BJ (cell line): Measurements from ENCODE around the gene RBBP8NL. TPM values are rescaled to one million over a fixed set of nuclear protein-coding genes. Genes with fewer than 3 reads are reported as not detected.

ENCODE experiments used
- CTCF ChIA-PET: fragments of 350-600 bp; formaldehyde crosslinking; extraction: SDS; loops from one replicate; lab custom pipeline; 2021; ENCODE audit warnings: antibody characterized with exemption, inconsistent platforms; lab: Yijun Ruan, JAX
- POLR2A ChIA-PET: fragments of 300-600 bp; sonication (Branson Sonifier 250); formaldehyde crosslinking; extraction: SDS; loops from one replicate; lab custom pipeline; 2021; ENCODE audit warnings: antibody characterized with exemption; lab: Charles Lee
- DNase-seq: peaks from one replicate; pipeline ENCODE4 v3.0.0-alpha.2; 2011; ENCODE audit warnings: low read depth
- H3K27me3 ChIP-seq: 2 replicates; pipeline ENCODE4 v1.6.0; 2011; ENCODE audit warnings: low read length; ENCODE audit not compliant: control insufficient read depth, insufficient read depth
- H3K36me3 ChIP-seq: 2 replicates; pipeline ENCODE4 v1.5.1; 2011; ENCODE audit warnings: low read length; ENCODE audit not compliant: control insufficient read depth, insufficient read depth
- H3K4me3 ChIP-seq: 2 replicates; pipeline ENCODE4 v1.5.1; 2011; ENCODE audit warnings: low read depth, mild to moderate bottlenecking, control low read depth, low read length
- polyA plus RNA-seq: library from polyadenylated mRNA; depleted of rRNA; stranded (reverse); fragments of >200 nt; gene quantifications from 2 replicates; pipeline ENCODE4 v1.2.3, GENCODE V29; 2011
- TF ChIP-seq, protein P1 (sequence below): IDR thresholded peaks from 2 replicates; pipeline ENCODE4 v1.5.1; 2011; ENCODE audit warnings: low read depth, mild to moderate bottlenecking, control low read depth, inconsistent platforms, low read length, moderate library complexity; ENCODE audit not compliant: insufficient read depth

Gene RBBP8NL
- polyA plus RNA-seq, 1 experiment: not detected

- CTCF ChIA-PET: no interaction called here
- DNase-seq: no peak
- TF ChIP-seq, protein P1, sequence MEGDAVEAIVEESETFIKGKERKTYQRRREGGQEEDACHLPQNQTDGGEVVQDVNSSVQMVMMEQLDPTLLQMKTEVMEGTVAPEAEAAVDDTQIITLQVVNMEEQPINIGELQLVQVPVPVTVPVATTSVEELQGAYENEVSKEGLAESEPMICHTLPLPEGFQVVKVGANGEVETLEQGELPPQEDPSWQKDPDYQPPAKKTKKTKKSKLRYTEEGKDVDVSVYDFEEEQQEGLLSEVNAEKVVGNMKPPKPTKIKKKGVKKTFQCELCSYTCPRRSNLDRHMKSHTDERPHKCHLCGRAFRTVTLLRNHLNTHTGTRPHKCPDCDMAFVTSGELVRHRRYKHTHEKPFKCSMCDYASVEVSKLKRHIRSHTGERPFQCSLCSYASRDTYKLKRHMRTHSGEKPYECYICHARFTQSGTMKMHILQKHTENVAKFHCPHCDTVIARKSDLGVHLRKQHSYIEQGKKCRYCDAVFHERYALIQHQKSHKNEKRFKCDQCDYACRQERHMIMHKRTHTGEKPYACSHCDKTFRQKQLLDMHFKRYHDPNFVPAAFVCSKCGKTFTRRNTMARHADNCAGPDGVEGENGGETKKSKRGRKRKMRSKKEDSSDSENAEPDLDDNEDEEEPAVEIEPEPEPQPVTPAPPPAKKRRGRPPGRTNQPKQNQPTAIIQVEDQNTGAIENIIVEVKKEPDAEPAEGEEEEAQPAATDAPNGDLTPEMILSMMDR: no peak
- POLR2A ChIA-PET: no interaction called here
- Histone ChIP-seq H3K4me3 (no peak overlapping the region), H3K36me3 (no peaks in the 10 kb centered on the region), H3K27me3 (no peaks in the 10 kb centered on the region; the same call in 1 of the 2 replicates)
Observed at GRCh38 chr20:62413896-62414481, 13.3 kb downstream of the RBBP8NL start.

DNA sequence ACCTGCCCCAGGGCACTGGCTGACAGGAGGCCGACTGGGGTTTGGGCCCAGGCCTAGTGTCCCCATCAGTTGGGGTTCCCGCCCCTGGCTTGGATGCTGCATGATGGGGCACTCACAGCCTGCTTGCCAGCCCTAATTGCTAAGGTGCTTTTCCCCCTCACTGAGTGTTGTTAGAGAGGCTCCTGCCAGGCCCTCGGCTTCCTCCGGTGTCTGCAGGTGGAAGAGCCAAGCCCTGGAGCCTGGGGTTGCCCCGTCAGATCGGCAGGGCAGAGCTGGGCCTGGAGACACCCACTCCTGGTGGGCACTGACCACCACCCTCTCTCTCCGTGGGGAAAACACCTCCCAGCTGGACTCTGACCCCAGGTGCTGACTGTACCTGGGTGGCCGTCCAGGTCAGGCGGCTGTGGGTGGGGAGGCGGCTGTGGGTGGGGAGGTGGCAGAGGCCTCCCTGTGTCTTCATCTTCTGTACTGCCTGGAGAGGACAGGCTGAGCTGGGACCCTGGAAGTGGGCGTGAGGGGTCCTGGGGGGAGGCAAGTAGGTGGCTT, 14.2 kb downstream of the RBBP8NL start:
- no peak for DNase-seq
- POLR2A ChIA-PET: no interaction called here
- CTCF ChIA-PET: no interaction called here

DNA sequence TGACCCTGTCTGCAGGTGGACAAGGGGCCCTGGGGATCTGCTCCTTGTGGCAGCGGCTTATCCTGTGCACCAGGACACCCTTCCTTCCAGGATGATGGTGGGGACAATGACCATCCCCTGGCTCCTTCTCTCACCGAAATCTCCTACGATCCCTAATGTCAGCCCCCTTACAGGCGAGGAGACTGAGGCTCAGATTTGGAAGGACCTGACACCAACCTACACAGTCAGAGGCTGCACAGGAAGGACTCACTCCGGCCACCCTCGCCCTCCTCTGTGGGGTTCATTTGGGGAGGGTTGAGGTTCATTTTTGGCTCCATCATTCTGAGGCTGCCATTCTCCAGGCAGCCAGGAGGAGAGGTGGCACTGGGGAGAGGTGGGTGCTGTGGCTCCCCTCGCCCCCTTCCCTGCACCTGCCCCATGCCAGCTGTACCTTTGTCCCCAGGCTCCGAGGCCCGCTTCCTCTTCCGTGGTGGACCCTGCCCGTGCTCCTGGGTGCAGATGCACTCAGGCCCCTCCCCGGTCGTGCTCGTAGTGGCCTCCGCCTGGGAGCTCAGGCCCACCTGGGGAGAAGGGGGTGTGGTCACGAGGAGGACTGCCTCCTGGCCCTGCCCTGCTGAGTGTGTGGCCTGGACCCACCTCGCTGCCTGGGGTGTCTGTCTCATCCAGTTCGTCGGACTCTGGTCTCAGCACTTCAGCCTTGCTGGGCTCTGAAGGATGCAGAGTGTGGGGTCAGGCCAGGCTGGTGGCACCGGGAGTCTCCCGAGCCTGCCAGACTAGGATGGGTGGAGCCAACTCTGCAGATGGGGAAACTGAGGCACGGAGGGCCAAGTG, 14.9 kb downstream of the RBBP8NL start:
- TF ChIP-seq, protein P1: no peak
- no peak for DNase-seq
- Histone ChIP-seq H3K36me3 (no peaks in the 10 kb centered on the region), H3K27me3 (no peaks in the 10 kb centered on the region; the same call in 1 of the 2 replicates), H3K4me3 (no peak overlapping the region)
- ChIA-PET POLR2A (no interaction called here), CTCF (interaction anchor here (1.1 kb wide), 1 partner anchor 115 kb away, joined by 3 read pairs; no protein-coding TSS in a partner anchor)

More for the DNA sequence above, 14.2 kb downstream of the RBBP8NL start:
- TF ChIP-seq, protein P1: no peak
- no peaks in the 10 kb centered on the region for H3K36me3 ChIP-seq
- H3K4me3 ChIP-seq: no peak overlapping the region
- no peaks in the 10 kb centered on the region; the same call in 1 of the 2 replicates for H3K27me3 ChIP-seq

DNA sequence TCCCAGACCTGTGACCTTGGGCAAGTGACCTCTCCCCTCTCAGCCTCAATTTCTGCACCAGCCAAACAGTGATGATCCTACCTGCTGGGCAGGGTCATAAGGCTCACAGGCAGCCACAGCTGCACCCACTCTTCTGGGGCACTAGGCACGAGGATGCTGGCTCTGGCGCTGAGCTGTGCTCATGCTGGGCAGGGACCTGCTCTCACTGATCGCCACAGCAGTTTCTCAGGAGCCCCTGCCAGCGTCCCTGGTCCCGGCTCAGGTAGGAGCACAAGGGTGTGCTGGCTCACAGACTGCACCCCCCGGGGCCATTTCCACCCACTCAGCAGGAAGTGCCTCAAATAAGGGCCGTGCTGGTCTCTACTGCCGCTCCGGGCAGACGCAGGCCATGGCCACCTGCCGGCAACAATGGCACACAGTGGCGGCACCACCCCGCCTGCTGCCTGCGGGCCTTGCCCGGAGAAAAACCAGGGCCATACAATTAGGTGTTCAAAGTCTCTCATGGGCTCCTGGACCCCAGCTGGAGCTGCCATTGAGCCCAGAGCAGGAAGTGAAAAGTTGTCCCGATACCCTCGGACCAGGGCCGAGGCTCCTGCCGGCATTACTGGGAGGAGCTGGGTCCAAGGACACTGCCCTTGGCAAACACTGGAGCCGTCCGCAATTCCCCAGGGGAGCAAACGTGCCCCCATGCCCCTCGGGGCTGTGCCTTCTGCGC, 15.7 kb downstream of the RBBP8NL start:
- no peaks in the 10 kb centered on the region for H3K36me3 ChIP-seq
- no peak overlapping the region for H3K4me3 ChIP-seq
- TF ChIP-seq, protein P1: no peak
- ChIA-PET CTCF (interaction anchor here (1.1 kb wide), 1 partner anchor 114 kb away, joined by 3 read pairs; no protein-coding TSS in a partner anchor), POLR2A (no interaction called here)
- no peaks in the 10 kb centered on the region; the same call in 1 of the 2 replicates for H3K27me3 ChIP-seq
- DNase-seq: no peak
